HepG2 (cell line): ENCODE results near the gene RHBDD2. TPM values are rescaled to one million over a fixed set of nuclear protein-coding genes. Genes with fewer than 3 reads are reported as not detected.

Experiments
- ARNT2 ChIP-seq: sonication (generic); formaldehyde crosslinking; IDR thresholded peaks from 2 replicates; pipeline ENCODE4 v1.8.0; 2022; ENCODE audit warnings: mild to moderate bottlenecking, low read depth, missing genetic modification reagents, moderate library complexity
- ESRRA ChIP-seq: sonication (generic); formaldehyde crosslinking; IDR thresholded peaks from 2 replicates; pipeline ENCODE4 v1.5.1; 2020; ENCODE audit warnings: mild to moderate bottlenecking, low read depth, missing genetic modification reagents
- HIC2 ChIP-seq: sonication (generic); formaldehyde crosslinking; IDR thresholded peaks from 2 replicates; pipeline ENCODE4 v1.9.0; 2022; ENCODE audit warnings: low read depth, missing genetic modification reagents
- HNRNPUL1 ChIP-seq: fragments of 200-400 bp; formaldehyde crosslinking; IDR thresholded peaks from 2 replicates; pipeline ENCODE4 v1.6.1; 2017; ENCODE audit warnings: low read depth, mild to moderate bottlenecking, low read length, moderate library complexity
- LCORL ChIP-seq, 2 experiments: fragments of 450-650 bp in 1 of 2; sonication (generic) in 1 of 2; formaldehyde crosslinking in 1 of 2; IDR thresholded peaks; 2 replicates each; pipeline versions ENCODE4 v1.5.0 to v1.6.1; 2017 to 2020; ENCODE audit warnings: antibody characterized with exemption in 1 of 2, missing genetic modification reagents in 1 of 2
- MAFK ChIP-seq, 2 experiments: IDR thresholded peaks in 1 of 2; conservative IDR thresholded peaks in 1 of 2; 2 replicates each; pipeline ENCODE4 v1.6.1; 2011; ENCODE audit warnings: improper control_type of control experiment in 2 of 2, low read length in 2 of 2
- MTA3 ChIP-seq: sonication (generic); formaldehyde crosslinking; IDR thresholded peaks from 2 replicates; pipeline ENCODE4 v1.4.0; 2020; ENCODE audit warnings: missing genetic modification reagents
- POLR2AphosphoS5 ChIP-seq: IDR thresholded peaks from 2 replicates; pipeline ENCODE4 v1.6.1; 2012; ENCODE audit warnings: low read depth, low read length
- SMAD9 ChIP-seq: sonication (generic); formaldehyde crosslinking; IDR thresholded peaks from 2 replicates; pipeline ENCODE4 v1.5.1; 2020; ENCODE audit warnings: mild to moderate bottlenecking, missing genetic modification reagents
- ZNF280D ChIP-seq: sonication (generic); formaldehyde crosslinking; IDR thresholded peaks from 2 replicates; pipeline ENCODE4 v1.5.1; 2020; ENCODE audit warnings: mild to moderate bottlenecking, missing genetic modification reagents
- ZNF331 ChIP-seq: sonication (generic); formaldehyde crosslinking; IDR thresholded peaks from 2 replicates; pipeline ENCODE4 v1.4.0; 2020; ENCODE audit warnings: missing genetic modification reagents
- ZNF574 ChIP-seq: sonication (generic); formaldehyde crosslinking; IDR thresholded peaks from 2 replicates; pipeline ENCODE4 v1.4.0; 2020; ENCODE audit warnings: missing genetic modification reagents
- ZSCAN21 ChIP-seq: sonication (generic); formaldehyde crosslinking; IDR thresholded peaks from 2 replicates; pipeline ENCODE4 v1.8.0; 2022; ENCODE audit warnings: mild to moderate bottlenecking, missing genetic modification reagents, moderate library complexity, borderline replicate concordance
- polyA plus RNA-seq, 8 experiments: library from polyadenylated mRNA; depleted of rRNA in 3 of 8; stranded (reverse) in 7 of 8; unstranded in 1 of 8; fragments of >200 nt; fragmentation: Illumina TruSeq in 4 of 8; extraction: Trizol in 4 of 8; gene quantifications; 2 replicates each; pipeline versions ENCODE4 v1.2.1 to v1.2.3, GENCODE V29; 2011 to 2016; ENCODE audit warnings: low read depth in 4 of 8, missing spikeins in 1 of 8, mixed read lengths in 1 of 8; ENCODE audit not compliant: insufficient read depth in 1 of 8
- total RNA-seq, 5 experiments: library from RNA; depleted of rRNA; stranded (reverse); fragments of >200 nt; fragmentation: Illumina TruSeq; extraction: Trizol; gene quantifications; 2 replicates each; pipeline ENCODE4 v1.2.3, GENCODE V29; 2016; ENCODE audit warnings: low read depth in 1 of 5
- TF ChIP-seq, protein P1 (sequence below): sonication (generic); formaldehyde crosslinking; IDR thresholded peaks from 2 replicates; pipeline ENCODE4 v1.8.1; 2022; ENCODE audit warnings: low read depth, mild to moderate bottlenecking, missing genetic modification reagents
- TF ChIP-seq, protein P2 (sequence below): IDR thresholded peaks from 2 replicates; pipeline ENCODE4 v1.6.1; 2016

RHBDD2 gene
- total and polyA plus RNA-seq, 2 of the 13 experiments (the other 11 are each of a cell fraction or from before 2014, with no cell fraction given) = 23.1 to 26.4 TPM

DNA sequence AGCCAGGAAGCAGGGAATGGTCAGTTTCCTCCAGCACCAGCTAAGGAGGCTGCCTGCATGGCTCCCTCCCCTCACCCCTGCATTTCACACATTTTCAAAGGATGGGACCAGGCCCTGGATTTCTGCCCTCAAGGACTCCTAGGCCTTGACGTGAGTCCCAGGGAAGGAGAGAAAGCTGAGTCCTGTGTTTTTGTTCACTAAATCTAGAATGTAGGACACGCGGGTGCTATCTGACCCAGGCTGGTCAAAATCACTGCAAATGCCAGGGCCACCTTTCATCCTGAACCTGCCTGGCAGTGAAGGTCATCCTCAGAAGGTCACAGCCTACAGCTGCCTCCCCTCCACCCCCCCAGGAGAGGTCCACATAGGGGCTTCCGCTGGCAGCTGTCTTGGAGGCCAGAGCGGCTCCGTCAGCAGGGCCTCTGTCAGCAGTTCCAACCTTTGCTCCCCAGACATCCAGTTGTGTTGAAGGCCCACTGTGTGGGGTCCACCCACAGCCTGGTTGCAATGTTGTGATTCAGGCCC lies 18.0 kb downstream of the RHBDD2 start (continued):
- TF ChIP-seq HIC2 (CRISPR knock-in tag) (peak; percentile 83), MAFK (conservative IDR thresholded peaks at IDR 0.05 in 1 of 2, IDR thresholded peaks at IDR 0.05 in 1 of 2; ENCODE audit: low read length in 2 of 2) (no peak), ZNF574 (CRISPR knock-in tag) (peak; percentile 53; the same call in 1 of the 2 replicates), ARNT2 (CRISPR knock-in tag) (0 out of 2 replicates have a peak, but pooled peaks have one; percentile 52), MTA3 (CRISPR knock-in tag) (no peak), ZSCAN21 (CRISPR knock-in tag) (no peak), SMAD9 (CRISPR knock-in tag) (no peak), HNRNPUL1 (no peak), POLR2AphosphoS5 (no peak), ESRRA (CRISPR knock-in tag) (peak; percentile 99), ZNF331 (no peak), LCORL (IDR thresholded peaks at IDR 0.05) (no peak), LCORL (CRISPR knock-in tag; IDR thresholded peaks at IDR 0.05) (no peak), ZNF280D (CRISPR knock-in tag) (0 out of 2 replicates have a peak, but pooled peaks have one; percentile 17)
- TF ChIP-seq, protein P1, sequence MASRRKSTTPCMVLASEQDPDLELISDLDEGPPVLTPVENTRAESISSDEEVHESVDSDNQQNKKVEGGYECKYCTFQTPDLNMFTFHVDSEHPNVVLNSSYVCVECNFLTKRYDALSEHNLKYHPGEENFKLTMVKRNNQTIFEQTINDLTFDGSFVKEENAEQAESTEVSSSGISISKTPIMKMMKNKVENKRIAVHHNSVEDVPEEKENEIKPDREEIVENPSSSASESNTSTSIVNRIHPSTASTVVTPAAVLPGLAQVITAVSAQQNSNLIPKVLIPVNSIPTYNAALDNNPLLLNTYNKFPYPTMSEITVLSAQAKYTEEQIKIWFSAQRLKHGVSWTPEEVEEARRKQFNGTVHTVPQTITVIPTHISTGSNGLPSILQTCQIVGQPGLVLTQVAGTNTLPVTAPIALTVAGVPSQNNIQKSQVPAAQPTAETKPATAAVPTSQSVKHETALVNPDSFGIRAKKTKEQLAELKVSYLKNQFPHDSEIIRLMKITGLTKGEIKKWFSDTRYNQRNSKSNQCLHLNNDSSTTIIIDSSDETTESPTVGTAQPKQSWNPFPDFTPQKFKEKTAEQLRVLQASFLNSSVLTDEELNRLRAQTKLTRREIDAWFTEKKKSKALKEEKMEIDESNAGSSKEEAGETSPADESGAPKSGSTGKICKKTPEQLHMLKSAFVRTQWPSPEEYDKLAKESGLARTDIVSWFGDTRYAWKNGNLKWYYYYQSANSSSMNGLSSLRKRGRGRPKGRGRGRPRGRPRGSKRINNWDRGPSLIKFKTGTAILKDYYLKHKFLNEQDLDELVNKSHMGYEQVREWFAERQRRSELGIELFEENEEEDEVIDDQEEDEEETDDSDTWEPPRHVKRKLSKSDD (CRISPR knock-in tag) = no peak
- TF ChIP-seq, protein P2, sequence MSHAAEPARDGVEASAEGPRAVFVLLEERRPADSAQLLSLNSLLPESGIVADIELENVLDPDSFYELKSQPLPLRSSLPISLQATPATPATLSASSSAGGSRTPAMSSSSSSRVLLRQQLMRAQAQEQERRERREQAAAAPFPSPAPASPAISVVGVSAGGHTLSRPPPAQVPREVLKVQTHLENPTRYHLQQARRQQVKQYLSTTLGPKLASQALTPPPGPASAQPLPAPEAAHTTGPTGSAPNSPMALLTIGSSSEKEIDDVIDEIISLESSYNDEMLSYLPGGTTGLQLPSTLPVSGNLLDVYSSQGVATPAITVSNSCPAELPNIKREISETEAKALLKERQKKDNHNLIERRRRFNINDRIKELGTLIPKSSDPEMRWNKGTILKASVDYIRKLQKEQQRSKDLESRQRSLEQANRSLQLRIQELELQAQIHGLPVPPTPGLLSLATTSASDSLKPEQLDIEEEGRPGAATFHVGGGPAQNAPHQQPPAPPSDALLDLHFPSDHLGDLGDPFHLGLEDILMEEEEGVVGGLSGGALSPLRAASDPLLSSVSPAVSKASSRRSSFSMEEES (CRISPR knock-in tag) = no peak
